NCI-H2171 treated with DMSO at 0.1 percent for 48 hours (cell line): Measurements from ENCODE around the gene TYW1B.
A peak's percentile ranks its signal among the peaks of the same experiment; 100 is the strongest.
"Not testable (repeated sequence)": the region's sequence is repeated elsewhere in the genome, so short reads cannot be mapped to it uniquely, and the experiment has no call there.

Experiments
- DNase-seq: peaks from one replicate; lab custom pipeline; 2025; lab: John Stamatoyannopoulos, UW

Gene TYW1B

DNA sequence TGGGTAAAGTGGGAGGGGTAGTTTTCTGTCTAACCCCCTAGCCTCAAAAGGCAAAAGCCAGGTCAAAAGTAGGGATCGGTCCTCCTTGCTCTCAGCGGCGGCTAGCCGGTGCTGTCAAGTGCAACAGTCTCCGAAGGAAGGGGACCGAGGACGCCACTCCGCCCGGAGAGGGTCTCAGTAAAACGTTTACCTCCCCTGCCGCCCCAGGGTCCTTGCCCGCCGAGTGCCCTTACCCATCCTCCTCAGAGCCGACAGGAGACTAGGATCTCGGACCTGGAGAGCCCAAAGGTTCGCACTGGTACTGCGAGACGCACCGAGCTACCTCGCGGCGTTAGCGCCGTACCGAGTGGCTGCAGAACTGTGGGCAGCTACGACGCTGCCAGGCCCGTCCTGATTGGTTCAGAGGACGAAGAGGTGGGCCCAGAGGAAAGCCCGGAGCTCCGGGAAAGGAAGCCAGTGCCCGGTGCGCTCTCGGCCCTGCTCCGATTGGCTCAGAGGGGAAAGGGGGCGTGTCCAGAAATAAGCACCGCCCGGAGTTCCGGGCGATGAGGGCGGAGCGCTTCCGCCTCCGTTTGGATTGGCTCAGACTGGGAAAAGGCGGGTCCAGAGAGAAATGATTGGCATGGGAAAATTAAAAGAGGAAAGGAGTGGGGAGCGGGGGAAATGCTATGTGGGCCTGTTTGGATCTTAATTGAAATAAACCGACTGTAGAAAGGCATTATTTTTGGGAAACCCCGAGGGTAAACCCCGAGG lies at the start of gene TYW1B:
TSS of gene TYW1B (minus strand) at position 362 of the 753 bp plus-strand sequence. CDS start at position 237, 125 bp downstream.
- DNase-seq: peak; percentile 97

DNA sequence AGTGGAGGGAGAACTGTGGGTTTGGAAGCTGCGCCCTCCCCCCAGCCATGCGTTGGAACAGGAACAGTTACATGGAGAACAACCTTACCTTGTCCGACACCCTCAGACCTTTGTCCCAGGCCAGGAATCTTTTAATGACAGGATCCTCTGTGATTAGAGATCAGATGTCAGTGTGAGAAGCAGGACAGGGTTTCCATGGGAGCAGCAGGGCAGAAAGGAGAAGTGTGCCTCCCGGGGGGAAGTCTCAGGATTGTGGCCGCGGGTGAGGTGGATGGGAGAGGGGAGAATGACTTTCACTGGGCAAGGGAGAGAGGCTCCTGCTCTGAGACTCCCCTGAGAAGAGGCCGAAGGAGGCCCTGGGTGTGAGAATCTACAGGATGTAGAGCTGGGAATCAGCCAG lies 39.6 kb upstream of the TYW1B start:
- not testable (repeated sequence) for DNase-seq

GRCh38 chr7:72858846-72859400 lies 30.9 kb upstream of the TYW1B start:
- not testable (repeated sequence) for DNase-seq

DNA sequence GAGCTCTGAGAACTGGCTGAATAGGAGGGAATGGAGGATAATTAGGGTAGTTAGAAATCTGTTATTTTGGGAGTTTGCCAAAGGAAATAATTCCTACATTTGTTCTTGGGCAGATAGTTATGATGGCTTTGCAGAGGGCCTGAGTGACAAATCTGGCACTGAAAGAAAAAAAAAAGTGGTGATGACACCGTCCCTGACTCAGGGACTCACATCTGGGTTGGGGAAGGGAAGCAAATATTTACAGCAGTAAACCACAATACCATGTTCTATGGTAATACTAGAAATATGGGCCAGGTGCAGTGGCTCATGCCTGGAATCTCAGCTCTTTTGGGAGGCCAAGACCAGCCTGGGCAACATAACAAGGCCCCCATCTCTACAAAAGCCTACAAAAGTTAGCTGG lies 29.9 kb upstream of the TYW1B start:
- not testable (repeated sequence) for DNase-seq

DNA sequence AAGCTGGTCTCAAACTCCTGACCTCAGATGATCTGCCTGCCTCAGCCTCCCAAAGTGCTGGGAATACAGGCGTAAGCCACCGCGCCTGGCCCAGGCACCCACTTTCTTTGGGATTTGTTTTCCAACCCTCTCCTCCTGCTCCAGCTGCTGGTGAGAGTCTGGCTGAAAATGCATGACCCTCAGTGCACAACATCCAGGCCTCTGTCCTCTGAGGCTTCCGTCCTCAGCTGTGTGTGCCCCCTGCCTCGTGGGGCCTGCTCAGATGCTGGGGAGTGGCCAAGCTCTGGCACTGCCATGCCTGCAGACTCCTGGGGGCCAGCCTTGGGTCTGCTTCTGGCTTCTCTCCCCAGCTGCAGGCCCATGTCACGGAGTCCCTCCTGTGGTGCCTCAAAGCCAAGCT lies 27.3 kb upstream of the TYW1B start:
- DNase-seq: not testable (repeated sequence)

DNA sequence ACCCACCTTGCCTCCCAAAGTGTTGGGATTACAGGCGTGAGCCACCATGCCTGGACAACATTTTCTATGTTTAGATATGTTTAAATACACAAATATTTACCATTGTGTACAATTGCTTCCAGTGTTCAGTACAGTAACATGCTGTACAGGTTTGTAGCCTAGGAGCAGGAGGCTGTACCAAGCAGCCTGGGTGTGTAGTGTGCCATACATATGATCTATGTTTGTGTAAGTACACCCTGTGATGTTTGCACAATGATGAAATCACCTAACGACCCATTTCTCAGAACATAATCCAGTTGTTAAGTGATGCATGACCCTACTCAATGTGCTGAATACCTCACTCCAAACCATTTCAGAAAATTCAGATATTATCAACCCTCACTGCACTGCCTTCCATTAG lies 24.9 kb upstream of the TYW1B start:
- not testable (repeated sequence) for DNase-seq

- not testable (repeated sequence) for DNase-seq
Observed at GRCh38 chr7:72850746-72851145, 22.7 kb upstream of the TYW1B start.

GRCh38 chr7:72844146-72844545 lies 16.1 kb upstream of the TYW1B start:
- not testable (repeated sequence) for DNase-seq

GRCh38 chr7:72843166-72843565 lies 15.2 kb upstream of the TYW1B start:
- not testable (repeated sequence) for DNase-seq

- DNase-seq: not testable (repeated sequence)
Observed at GRCh38 chr7:72840966-72841511, 13.0 kb upstream of the TYW1B start.

DNA sequence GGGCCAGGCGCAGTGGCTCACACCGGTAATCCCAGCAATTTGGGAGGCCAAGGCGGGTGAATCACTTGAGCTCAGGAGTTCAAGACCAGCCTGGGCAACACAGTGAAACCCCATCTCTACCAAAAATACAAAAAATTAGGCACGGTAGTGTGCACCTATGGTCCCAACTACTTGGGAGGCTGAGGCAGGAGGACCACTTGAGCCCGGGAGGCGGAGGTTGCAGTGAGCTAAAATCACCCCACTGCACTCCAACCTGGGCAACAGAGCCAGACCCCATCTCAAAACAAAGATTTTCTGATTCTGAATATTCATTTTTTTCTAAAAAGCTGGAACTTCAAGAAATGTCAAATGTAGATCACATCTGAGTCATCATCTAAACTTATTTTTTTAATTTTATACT lies 10.3 kb upstream of the TYW1B start:
- not testable (repeated sequence) for DNase-seq

DNA sequence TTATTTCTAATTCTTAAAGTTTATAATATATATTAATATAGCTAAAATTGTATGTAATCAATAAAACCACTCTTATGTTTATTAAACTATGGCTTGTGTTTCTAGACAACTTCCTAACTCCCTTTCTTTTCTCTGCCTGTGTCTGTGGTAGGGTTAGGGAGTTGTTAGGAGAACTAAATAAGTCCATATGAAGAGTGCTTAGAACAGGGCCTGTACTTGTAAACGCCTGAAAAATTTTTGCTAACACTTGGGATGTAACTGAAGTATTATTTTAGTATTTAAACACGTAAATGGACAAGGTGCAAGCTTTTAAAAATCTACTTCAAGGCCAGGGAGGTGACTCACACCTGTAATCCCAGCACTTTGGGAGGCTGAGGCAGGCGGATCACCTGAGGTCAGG lies 9.3 kb upstream of the TYW1B start:
- not testable (repeated sequence) for DNase-seq

DNA sequence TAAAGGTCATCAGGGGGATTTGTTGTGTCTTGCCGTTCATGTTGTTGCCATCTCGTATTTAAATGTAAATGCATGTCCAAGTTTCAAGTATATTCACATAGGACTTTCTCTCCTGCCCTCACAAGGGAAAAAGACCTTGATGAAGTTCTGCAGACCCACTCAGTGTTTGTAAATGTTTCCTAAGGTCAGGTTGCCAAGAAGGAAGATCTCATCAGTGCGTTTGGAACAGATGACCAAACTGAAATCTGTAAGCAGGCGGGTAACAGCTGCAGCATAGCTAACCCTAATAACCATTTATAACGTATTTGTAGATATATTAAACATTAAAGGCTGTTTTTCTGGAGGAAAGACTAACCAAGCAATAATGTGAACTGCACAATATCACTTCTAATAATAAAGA lies 2.6 kb upstream of the TYW1B start:
- DNase-seq: not testable (repeated sequence)

- peak; percentile 77 for DNase-seq
Observed at GRCh38 chr7:72829687-72830354, 1.8 kb upstream of the TYW1B start.

GRCh38 chr7:72829291-72829686 lies 1.3 kb upstream of the TYW1B start:
- peak; percentile 97 for DNase-seq

DNA sequence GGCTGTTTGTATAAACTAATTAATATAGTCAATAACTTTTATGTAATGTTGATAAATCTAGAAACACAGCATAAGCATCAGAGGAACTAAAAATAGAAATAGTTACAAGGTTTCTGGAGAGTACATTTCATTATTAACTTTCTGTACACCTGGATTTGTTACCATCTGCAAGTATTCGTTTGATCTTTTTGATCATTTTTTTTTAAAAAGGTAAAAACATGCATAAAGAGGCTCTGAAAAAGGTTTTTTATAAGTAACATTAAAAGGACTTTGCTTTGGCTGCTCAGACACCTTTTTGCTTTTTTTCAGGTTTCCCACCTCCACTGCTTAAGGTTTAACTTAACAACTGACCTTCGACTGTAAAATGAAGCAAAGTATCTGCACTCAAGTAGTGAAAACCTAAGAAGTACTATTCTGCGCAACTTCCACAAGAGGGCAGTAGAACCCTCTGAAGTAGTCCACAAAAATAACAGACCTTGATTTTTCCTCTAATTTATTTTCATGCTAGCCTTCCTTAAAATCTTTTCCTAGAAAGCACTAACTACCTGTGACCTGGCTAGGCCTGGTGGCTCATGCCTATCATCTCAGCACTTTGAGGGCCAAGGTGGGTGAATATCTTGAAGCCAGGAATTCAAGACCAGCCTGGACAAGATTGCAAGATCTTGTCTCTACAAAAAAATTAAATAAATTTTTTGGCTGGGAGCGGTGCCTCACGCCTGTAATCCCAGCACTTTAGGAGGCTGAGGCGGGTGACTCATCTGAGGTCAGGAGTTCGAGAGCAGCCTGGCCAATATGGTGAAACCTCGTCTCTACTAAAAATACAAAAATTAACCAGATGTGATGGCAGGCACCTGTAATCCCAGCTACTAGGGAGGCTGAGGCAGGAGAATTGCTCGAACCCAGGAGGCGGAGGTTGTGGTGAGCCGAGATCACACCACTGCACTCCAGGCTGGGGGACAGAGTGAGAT lies 4.0 kb downstream of the TYW1B start:
- DNase-seq: peak; percentile 40

DNA sequence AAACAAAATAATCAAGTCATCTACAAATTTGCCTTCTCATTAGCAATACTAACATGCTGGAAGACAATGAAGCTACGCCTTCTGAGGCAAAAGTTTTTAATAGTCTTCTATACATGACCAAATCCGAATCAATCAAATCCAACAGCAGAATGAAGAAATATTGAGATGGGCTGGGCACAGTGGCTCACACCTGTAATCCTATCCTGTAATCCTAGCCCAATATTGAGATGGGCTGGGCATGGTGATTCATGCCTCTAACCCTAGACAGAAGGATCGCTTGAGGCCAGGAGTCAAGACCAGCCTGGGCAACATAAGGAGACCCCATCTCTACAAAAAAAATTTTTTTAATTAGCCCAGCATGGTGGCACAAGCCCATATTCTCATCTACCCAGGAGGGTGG lies 5.5 kb downstream of the TYW1B start:
- DNase-seq: not testable (repeated sequence)

DNA sequence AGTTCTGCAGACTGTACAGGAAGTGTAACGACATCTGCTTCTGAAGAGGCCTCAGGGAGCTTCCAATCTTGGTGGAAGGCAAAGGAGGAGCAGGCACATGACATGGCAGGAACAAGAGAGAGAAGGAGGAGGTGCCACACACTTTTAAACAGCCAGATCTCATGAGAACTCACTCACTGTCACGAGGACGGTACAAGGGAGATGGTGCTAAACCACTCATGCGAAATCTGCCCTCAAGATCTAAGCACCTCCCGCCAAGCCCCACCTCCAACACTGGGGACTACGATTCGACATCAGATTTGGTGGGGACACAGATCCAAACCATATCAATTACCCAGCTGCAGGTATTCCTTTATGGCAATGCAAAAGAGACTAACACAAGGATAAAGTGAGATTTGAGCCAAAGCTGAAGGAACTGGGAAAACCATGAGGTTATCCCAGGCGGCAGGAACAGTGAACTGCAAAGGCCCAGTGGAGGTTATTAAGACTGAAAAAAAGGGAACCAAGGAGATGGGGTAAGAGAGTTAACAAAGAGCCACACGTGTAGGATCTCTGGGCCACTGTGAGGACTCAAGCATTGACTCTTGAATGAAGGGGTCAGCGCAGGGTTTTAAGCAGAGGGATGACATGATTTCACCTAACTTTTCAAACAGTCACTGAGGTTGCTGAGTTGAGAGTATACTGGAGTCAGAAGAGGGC lies 9.2 kb downstream of the TYW1B start:
- DNase-seq: not testable (repeated sequence)

- not testable (repeated sequence) for DNase-seq
Observed at GRCh38 chr7:72817661-72818060, 10.3 kb downstream of the TYW1B start.

DNA sequence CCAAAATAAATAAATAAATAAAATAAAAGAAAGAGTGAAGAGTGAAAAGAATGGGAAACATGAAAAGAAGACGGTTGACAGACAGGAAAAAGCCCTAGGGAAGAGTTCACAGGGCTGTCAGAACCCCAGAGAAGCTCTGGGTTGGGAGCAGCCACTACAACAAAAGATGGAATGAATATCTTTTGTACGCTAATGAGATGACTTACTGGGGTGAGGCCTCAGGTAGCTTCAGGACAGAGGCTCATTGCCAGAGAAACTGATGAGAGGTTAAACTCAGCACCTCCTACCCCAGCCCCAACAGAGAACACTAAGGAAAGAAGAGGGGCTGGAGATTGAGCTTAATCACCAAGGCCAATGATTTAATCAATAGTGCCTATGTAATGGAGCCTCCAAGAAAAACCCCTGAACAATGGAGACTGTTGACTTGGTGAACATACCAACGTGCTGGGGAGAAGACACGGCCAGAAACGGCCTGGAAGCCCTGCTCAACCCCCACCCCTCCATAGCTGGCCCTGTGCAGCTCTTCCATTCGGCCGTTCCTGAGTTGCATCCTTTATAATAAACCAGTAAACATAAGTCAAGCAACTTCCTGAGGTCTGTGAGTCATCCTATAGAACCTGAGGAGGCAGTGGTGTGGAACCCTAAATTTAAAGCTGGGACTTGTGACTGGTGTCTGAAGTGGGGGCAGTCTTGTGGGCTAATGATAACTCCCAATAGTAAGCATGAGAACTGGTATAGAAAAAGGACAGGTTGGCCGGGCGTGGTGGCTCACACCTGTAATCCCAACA lies 11.4 kb downstream of the TYW1B start:
- not testable (repeated sequence) for DNase-seq
